GM06990 (cell line): ENCODE results near the gene FAM47E.
A peak's percentile ranks its signal among the peaks of the same experiment; 100 is the strongest.

Experiments used
- DNase-seq: peaks from one replicate; pipeline ENCODE4 v3.0.0-alpha.2; 2011; ENCODE audit not compliant: insufficient read length; ENCODE audit errors: extremely low read depth
- H3K27me3 ChIP-seq: replicated peaks from 2 replicates; pipeline ENCODE4 v1.6.0; 2011; ENCODE audit warnings: low read length; ENCODE audit not compliant: control insufficient read depth, insufficient read depth
- H3K36me3 ChIP-seq: 2 replicates; pipeline ENCODE4 v1.5.1; 2011; ENCODE audit warnings: low read length; ENCODE audit not compliant: control insufficient read depth, insufficient read depth
- H3K4me3 ChIP-seq: replicated peaks from 2 replicates; pipeline ENCODE4 v1.5.1; 2011; ENCODE audit warnings: low read depth, mild to moderate bottlenecking, control low read depth, low read length
- CTCF ChIP-seq: IDR thresholded peaks from 2 replicates; pipeline ENCODE4 v1.5.1; 2011; ENCODE audit warnings: low read length, control low read depth, mild to moderate bottlenecking, inconsistent platforms; ENCODE audit not compliant: insufficient read depth, poor library complexity, severe bottlenecking

Gene FAM47E

GRCh38 chr4:76207549-76207948, 44.0 kb upstream of the FAM47E start:
- H3K4me3 ChIP-seq = no peak overlapping the region
- 0 out of 2 replicates have a peak, but pooled peaks cover 2% of the 10 kb centered on the region for H3K36me3 ChIP-seq
- DNase-seq = no peak
- no peaks in the 10 kb centered on the region; the same call in 1 of the 2 replicates for H3K27me3 ChIP-seq
- no peak for TF ChIP-seq CTCF

- H3K27me3 ChIP-seq = no peaks in the 10 kb centered on the region; the same call in 1 of the 2 replicates
- no peak for TF ChIP-seq CTCF
- no peak overlapping the region for H3K4me3 ChIP-seq
- H3K36me3 ChIP-seq = 0 out of 2 replicates have a peak, but pooled peaks cover 2% of the 10 kb centered on the region
- DNase-seq = no peak
Observed at GRCh38 chr4:76208005-76208765, 43.3 kb upstream of the FAM47E start.

GRCh38 chr4:76209881-76210280, 41.6 kb upstream of the FAM47E start:
- Histone ChIP-seq H3K4me3 (no peak overlapping the region), H3K36me3 (0 out of 2 replicates have a peak, but pooled peaks cover 2% of the 10 kb centered on the region), H3K27me3 (no peaks in the 10 kb centered on the region; the same call in 1 of the 2 replicates)
- no peak for TF ChIP-seq CTCF
- no peak for DNase-seq

- no peak overlapping the region for H3K4me3 ChIP-seq
- H3K27me3 ChIP-seq = no peaks in the 10 kb centered on the region; the same call in 1 of the 2 replicates
- no peak for TF ChIP-seq CTCF
- H3K36me3 ChIP-seq = 0 out of 2 replicates have a peak, but pooled peaks cover 2% of the 10 kb centered on the region
- no peak for DNase-seq
Observed at GRCh38 chr4:76210452-76210851, 41.1 kb upstream of the FAM47E start.

GRCh38 chr4:76211769-76212708, 39.5 kb upstream of the FAM47E start:
- H3K36me3 ChIP-seq = 0 out of 2 replicates have a peak, but pooled peaks cover 2% of the 10 kb centered on the region
- H3K4me3 ChIP-seq = peak overlapping the region; percentile 70
- DNase-seq = no peak
- TF ChIP-seq CTCF = no peak
- H3K27me3 ChIP-seq = no peaks in the 10 kb centered on the region; the same call in 1 of the 2 replicates
